GM12875 (cell line): ENCODE measurements around the gene AOAH.

Source experiments
- H3K4me3 ChIP-seq: one replicate; pipeline ENCODE4 v1.5.1; 2011; ENCODE audit warnings: low read depth, low read length, control low read depth
- TF ChIP-seq, protein P1 (sequence below): IDR thresholded peaks from 2 replicates; pipeline ENCODE4 v1.5.1; 2011; ENCODE audit warnings: low read depth, mild to moderate bottlenecking, control low read depth, inconsistent platforms, low read length, moderate library complexity, borderline replicate concordance; ENCODE audit not compliant: insufficient read depth

Gene AOAH

DNA sequence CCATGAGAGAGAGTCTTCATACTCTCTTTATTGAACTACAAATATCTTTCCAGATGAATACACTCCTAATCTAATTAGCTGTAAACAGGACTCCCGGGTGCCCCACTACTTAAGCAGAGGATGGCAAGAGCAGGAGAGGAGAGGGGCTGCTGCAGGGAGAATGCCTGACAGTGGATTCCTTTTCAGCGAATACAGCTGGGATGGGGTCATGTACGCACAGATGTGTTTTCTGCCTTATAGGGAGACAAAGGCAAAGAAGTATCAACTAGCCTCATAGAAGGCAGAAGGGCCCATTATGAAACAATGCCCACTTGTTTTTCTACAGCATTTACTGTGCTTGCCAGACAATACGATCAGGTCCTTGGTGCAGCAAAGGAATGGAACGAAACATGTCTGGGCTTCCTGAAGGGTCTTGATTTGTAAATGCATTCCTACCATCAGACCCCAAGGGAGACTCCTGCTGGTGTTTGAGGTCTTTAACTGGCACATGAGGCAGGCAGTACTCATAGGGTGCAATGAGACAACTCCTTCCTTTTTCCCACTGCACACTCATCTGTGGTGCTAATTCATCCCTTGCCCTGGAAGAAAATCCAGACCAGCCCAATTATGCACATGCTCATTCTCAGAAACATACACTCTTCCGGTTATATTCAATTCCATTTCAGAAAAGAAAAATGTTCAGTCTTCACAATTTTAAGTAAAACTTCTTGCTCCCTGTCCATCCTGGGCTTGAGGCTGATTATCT lies 117.1 kb downstream of the AOAH start:
- TF ChIP-seq, protein P1, sequence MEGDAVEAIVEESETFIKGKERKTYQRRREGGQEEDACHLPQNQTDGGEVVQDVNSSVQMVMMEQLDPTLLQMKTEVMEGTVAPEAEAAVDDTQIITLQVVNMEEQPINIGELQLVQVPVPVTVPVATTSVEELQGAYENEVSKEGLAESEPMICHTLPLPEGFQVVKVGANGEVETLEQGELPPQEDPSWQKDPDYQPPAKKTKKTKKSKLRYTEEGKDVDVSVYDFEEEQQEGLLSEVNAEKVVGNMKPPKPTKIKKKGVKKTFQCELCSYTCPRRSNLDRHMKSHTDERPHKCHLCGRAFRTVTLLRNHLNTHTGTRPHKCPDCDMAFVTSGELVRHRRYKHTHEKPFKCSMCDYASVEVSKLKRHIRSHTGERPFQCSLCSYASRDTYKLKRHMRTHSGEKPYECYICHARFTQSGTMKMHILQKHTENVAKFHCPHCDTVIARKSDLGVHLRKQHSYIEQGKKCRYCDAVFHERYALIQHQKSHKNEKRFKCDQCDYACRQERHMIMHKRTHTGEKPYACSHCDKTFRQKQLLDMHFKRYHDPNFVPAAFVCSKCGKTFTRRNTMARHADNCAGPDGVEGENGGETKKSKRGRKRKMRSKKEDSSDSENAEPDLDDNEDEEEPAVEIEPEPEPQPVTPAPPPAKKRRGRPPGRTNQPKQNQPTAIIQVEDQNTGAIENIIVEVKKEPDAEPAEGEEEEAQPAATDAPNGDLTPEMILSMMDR: no peak
- H3K4me3 ChIP-seq: no peak overlapping the region

DNA sequence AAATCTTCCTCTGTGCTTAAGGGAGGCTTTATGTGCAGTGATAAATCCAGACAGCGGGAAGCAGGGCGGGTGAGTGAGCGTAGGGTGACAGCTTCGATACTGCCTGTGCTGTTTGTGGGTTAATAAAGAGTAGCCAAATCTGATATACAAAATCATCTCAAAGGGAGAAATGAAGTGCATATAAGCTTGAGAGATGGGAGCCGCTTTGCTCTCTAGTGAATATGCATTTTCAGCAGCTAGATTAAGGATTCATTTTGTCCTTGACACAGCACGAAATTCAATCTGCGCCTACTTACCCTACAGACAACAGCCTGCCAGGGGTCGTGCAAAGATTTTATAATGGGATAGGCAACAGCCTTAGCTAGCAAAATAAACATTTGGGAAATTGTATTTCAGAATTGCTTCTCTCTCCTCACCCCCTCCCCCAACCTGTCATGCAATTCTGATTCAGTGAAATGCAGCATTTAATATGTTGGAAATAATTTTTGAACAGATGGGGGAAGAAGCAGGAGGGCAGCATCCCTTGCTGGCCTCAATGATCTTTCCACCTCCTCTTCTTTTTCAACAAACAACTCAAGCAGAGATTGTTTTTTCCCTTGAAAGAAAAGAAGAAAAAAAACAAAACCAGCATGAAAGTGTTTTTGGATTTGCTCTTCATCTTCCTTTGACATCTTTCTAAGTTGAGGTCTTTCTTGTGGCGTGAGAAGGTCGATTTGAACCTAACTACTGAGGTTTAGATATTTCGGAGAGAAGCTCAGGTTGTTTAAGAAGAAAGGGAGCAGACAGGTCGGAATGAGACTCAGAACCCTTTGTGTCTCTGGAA lies 117.9 kb downstream of the AOAH start:
- TF ChIP-seq, protein P1: no peak
- no peak overlapping the region for H3K4me3 ChIP-seq

DNA sequence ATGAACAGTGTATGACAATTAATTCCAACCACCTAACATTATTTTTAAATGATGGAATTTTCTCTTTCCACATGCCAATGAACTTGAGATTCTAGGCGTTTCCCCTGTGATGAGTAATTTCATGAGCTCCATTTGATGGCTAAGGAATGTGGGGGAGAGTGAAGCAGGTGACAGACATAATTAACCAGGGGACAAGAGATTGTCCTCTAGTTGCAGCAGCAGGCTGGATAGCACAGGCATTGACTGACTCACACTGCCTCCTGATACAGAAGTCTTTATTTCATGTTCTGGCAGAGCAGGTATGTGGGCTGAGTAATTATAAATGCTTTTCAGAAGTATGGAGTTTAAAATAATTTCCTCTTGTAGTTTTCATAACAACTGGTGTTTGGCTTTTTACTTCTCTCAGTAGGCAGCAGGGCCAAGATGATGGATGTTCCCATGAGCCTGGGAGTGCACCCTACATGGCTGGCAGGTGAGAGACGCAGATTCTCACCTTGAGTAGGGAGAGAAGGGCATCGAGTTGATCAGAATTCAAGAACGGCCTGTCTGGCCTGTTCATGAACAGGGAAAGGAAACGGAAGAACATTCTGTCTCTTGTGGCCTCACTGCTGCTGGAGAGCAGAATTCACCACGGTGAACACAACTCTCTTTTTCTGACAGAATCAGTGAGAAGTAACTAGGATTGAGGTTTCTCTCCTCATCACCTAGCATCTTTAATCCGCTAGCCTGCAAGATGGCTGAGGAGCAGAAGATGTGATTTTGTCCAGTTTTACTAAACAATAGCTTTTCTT lies 118.8 kb downstream of the AOAH start:
- TF ChIP-seq, protein P1: no peak
- H3K4me3 ChIP-seq: no peak overlapping the region

DNA sequence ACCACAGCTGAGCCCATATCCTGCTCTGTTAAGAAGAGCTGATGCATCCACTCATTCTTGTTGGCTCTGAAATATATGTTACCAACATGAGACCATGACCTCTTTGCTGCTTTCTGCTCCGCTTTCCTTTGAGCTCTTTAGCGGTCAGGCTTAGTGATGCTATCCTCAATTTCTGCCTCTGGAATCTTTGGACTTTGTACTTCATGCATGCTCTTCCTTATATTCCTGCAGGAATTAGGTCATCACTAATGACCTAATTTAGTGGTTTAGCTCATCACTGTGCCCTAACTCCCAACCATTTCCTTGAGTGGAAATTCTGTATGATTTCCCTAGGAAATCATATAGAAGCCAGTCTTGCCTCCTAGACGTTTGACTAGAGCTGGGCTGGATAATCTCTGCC lies 119.5 kb downstream of the AOAH start:
- TF ChIP-seq, protein P1: no peak
- no peak overlapping the region for H3K4me3 ChIP-seq

DNA sequence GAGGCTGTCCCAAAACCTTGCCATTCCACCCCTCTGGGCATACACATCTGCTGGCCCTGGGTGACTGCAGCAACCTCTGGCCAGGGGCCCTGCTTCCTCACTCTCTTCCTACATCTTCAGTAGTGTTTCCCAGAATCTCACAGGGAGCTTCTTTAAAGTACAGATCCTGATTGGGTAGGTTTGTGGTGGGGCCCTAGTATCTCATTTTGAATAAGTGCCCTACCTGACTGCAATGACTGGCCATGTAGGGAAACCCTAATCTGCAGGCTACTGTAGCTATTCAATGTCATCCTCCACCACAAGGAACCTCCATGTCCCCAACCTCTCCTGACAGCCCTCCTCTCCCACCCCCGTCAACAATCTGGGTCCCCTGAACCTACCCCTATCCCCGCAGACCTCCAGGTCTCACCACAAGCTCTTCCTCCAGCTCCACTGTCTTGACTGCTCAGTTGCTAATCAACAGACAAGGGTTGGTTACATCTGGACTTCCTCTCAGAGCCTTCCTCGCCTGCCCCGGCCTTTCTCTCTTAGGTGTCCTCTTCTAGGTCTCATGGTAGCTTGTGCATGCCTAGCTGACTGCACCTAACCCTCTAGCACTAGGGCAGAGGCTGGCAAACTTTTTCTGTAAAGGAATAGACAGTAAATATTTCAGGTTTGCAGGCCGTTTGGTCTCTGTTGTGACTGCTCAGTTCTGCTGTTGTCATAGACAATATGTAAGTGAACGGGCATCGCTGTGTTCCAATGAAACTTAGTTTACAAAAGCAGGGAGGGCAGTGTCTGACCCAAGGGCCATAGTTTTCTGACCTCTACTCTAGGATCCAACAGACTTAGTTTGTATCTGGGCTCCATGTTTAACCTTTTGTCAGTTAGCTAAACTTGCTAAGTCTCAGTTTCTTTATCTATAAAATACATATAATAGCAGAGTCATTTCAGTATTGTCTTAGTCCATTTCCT lies 121.1 kb downstream of the AOAH start:
- H3K4me3 ChIP-seq: no peak overlapping the region
- TF ChIP-seq, protein P1: no peak

DNA sequence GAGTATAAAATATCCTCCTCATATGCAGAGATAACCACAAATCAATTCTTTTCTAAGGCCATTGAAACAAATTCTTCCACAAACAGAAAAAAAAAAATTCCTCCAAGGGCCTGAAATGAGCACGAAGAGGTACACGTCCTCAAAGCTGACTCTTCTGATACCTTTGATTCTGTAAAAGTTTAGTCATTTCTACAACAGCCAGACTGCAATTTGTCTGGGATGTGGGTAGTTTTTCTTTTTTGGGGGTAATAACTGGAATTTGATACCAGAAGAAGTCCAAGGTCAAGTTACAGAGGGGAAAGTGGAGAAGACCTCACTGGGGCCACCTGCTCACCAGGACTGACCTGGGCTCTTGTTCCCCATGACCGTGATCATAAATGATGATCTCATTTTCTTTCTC lies 121.8 kb downstream of the AOAH start:
- TF ChIP-seq, protein P1: no peak
- no peak overlapping the region for H3K4me3 ChIP-seq
